ENCODE data around the gene TBC1D28.
"Not testable (repeated sequence)": the region's sequence is repeated elsewhere in the genome, so short reads cannot be mapped to it uniquely, and the experiment has no call there.

TBC1D28 gene

GRCh38 chr17:18644291-18644690, at the start of gene TBC1D28:
TBC1D28 (minus strand) TSS chr17:18644391; CDS start chr17:18641352, 3,039 bp downstream.
- DNase-seq: not testable (repeated sequence)

GRCh38 chr17:18682668-18683067, 38.5 kb upstream of the TBC1D28 start:
- DNase-seq: not testable (repeated sequence)

DNA sequence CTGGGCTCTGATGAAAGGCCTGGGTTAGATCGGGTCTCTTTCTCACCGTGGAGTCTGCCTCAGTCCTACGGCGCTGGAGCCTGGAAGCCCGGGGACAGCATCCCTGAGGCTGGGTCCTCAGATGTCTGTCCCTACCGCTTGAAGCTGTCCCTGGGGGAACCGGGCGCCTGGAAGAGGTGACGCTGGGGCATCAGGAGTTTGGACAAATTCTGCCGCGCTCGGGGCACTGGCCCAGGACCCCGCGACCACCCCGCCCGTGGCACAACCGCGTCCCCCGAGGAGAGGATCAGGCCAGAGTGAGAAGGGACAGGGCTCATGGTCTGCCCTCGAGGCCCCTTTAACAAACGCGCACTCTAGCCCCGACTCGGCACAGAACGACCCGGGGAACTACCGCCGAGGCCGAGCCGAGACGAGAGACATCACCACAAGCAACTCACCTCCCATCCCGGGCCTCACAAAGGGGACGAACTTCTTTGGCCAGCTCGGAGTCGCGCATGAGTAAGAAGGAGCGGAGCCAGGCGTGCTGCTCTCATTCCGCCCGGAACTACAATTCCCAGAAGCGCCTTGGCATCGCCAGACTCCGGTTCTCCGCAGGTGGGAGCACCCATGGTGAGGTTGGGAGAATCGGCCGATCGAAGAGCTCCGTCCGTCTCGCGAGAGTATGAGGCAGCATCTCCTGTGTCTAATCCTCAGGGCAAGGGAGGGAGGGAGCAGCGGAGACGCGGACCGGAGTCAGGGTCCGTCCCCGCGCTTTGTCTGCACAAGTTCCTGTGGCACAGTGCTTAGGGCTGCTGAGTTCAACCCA, 37.8 kb upstream of the TBC1D28 start, which contains the start of gene FOXO3B:
Gene FOXO3B (minus strand): TSS at position 548 of the 805 bp plus-strand sequence. CDS start 663 bp downstream, outside the sequence.
- DNase-seq: peak; percentile 62

GRCh38 chr17:18677381-18677780, 33.2 kb upstream of the TBC1D28 start:
- DNase-seq: not testable (repeated sequence)

- DNase-seq: not testable (repeated sequence)
Observed at GRCh38 chr17:18676928-18677327, 32.7 kb upstream of the TBC1D28 start.

GRCh38 chr17:18672395-18673227, 28.4 kb upstream of the TBC1D28 start:
- not testable (repeated sequence) for DNase-seq

- DNase-seq: not testable (repeated sequence)
Observed at GRCh38 chr17:18668625-18669024, 24.4 kb upstream of the TBC1D28 start.

DNA sequence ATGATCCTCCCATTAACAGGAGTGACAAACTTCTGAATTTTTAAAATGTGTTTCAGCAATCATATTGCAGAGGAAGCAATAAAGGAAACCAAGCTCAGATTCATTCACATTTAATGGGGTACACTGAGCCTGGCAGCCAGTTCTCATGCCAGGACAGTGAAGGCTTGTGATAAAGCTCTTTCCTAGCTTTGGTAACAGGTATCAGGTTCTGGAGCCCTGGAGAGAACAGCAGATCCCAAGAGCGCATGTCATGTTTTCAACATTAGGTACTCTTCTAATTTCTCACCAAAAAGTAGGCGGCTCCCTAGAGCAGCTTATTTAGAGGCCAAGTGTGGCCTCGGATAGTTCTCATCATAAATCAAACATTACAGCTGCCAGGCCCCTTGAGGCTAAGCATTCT, 23.3 kb upstream of the TBC1D28 start:
- not testable (repeated sequence) for DNase-seq

DNA sequence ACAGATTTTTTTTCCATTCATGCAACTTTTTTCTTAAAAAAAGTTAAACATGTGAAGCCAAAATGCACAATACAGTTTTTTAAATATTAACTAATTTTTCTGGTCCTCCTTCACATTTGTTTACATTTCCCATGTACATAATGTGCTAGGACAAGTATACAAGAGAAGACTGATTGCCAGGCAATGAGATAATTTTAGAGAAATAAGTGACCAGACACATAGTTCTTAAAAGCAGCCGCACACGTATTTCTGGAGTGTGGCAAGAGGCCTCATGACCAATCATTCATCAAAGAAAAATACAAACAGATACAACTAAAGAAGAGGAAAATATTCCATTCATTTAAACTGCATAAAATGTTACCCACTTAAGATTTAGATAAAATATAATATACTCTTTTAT, 22.1 kb upstream of the TBC1D28 start:
- not testable (repeated sequence) for DNase-seq

- not testable (repeated sequence) for DNase-seq
Observed at GRCh38 chr17:18661924-18662624, 17.9 kb upstream of the TBC1D28 start.

DNA sequence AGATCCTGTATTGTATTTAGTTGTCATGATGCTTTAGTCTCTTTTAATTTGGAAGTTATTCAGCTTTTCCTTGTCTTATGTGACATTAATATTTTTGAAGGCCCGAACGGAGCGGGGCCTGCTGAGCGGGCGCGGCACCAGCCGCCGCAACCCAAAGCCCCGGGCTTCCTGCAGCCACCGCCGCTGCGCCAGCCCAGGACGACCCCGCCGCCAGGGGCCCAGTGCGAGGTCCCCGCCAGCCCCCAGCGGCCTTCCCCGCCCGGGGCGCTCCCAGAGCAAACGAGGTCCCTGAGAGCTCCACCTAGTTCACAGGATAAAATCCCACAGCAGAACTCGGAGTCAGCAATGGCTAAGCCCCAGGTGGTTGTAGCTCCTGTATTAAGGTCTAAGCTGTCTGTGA, 5.9 kb upstream of the TBC1D28 start:
- not testable (repeated sequence) for DNase-seq

DNA sequence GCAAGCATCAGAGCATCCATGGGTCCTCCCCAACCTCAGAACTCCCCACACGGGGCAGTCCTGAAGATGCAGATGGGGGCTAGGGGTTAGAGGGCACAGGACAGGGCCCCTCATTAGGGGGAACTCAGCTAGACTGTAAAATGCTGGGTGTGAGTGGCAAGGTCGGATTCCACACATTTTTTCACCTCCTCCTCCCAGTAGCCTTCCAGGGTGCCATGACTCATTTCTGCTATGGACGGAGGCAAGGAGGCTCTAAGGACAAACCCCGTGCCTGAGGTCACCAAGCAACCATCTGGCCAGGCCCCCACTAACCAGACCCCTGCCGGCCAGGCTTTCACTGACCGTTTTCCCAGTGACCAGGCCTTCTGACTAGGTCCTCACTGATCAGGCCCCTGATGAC, 1.1 kb downstream of the TBC1D28 start:
- DNase-seq: not testable (repeated sequence)

- not testable (repeated sequence) for DNase-seq
Observed at GRCh38 chr17:18638357-18638756, 5.8 kb downstream of the TBC1D28 start.

DNA sequence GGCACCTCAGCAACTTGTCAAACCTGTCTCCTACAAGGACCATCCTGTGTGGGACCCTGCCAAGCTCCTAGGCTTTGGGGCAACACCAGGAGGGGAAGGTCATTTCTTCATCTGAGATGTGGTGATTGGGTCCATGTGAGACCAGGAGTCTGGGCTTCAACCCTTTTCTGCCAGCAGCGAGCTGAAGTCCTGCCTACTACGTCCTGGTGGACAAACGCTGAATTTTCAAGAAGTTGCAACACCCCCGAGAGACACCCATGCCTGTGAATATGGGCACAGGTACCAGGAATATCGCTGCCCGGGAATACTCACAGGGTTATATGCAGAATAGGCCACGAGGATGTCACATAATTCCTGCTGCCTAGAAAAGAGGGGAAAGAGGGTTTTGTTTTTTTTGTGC, 8.0 kb downstream of the TBC1D28 start:
- DNase-seq: not testable (repeated sequence)

DNA sequence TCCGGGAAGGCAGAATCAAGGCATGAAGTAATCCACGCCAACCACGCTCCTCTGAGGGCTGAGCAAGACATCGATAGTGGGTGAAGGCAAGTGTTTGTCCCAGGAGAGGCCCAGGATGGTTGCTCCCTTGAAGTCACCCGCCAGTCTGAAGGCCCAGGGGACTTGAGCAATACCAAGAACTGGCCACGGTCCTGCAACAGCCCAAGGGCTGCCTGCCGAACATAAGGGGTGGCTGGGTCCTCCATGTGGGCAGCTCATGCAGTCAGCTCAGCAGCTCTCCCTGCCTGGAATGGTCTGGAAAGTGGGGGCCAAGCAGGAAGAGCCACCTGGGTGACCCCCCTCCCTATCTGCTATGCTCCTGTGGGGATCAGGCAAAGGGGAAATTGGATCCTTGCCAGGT, 8.4 kb downstream of the TBC1D28 start:
- not testable (repeated sequence) for DNase-seq

DNA sequence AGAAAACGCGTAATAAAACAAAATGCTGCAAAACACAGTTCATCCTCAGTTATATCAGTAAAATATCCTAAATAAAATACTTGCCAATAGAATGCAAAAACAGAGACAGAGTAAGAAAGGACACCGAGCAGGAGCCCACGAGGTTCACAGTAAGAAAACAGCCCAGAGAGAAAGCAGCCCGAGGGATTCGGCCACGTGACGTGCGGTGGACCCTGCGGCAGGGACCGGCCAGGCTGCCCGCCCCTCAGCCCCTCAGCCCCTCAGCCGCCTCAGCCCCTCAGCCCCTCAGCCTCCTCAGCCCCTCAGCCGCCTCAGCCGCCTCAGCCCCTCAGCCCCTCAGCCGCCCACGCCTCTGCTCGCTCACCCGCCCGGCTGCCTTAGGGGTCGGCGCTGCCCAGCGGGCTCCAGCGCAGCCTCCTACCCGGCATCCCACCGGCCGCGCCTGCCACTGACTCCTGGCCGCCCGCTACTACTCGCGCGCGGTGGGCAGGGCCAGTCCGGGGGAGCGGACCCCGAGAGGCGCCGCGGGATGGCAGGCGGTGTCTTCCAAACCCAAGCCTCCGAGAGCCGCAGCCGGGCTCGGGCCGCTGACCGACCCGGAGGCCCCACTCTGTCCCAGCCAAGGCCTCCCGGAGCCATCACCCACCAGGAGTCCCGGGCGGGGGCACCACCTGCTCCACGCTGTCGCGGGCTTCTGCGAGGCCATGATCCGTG, 9.5 kb downstream of the TBC1D28 start:
- not testable (repeated sequence) for DNase-seq

DNA sequence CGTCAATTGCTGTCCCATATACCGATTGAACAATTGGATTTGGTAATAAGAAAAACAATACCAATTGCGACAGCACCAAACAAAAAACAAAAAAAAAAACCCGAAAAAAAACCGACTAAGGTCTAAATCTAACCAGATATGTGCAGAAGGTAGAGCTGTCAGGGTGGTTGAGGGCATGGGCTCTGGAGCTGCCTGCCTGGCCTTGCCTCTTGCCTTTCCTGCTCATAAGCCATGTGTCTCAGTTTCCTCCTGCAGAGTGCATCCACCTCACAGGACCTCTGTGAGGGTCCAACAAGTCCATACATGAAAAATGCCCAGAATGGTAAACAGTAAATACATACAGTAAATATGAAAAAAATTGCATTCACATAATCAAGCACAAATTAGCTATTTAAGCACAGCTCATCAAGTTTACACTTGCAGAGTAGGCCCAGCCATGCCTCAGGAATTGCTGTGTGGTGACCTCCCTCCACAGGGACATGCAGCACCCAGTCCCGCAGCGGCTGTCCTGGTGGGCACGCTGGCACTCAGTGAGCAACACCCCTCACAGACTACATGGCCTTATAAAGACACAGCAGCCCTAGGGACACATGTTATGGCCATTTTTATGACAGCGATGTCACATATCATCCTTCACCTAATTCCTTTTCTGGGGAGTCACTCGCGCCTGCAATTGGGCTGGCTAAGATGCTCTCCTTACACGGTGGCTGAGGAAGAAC, 17.9 kb downstream of the TBC1D28 start:
- no peak for DNase-seq

- DNase-seq: peak; percentile 94
Observed at GRCh38 chr17:18625509-18626104, 18.6 kb downstream of the TBC1D28 start.

DNA sequence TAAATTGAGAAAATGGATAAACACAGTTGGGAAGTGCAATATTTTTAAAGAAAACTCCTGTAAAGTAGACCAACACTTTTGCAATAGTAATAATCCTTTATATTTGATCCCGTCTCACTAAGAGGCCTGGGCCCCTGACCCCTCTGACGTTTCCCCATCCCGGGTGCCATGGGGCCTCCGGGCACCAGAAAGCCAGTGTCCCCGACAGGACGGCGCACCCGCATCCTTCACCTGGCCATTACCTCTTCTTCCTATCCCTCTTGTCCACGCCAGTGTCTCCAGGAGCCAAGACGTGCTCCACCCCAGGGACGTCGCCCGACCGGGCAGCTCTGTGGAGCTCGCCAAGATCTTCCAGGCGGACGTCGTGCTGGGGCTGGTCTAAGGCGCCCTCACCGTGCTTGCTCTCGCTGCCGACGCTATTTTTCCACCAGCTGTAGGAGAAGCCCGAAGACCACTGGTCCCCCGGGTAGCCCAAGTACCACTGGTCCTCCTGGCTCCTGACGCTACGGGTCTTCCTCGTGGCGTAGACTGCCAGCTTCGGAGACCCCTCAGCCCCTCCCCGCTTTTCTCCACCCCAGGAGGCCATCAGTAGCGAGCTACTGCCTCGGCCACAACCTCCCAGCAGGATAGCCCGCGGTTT, 19.2 kb downstream of the TBC1D28 start:
- DNase-seq: not testable (repeated sequence)

- DNase-seq: not testable (repeated sequence)
Observed at GRCh38 chr17:18617613-18618012, 26.6 kb downstream of the TBC1D28 start.

GRCh38 chr17:18613016-18613415, 31.2 kb downstream of the TBC1D28 start:
- not testable (repeated sequence) for DNase-seq
